Endothelial cell (in vitro differentiated cells): ENCODE measurements around the gene ASCL5. TPM values are rescaled to one million over a fixed set of nuclear protein-coding genes. Genes with fewer than 3 reads are reported as not detected.

Experiments
- DNase-seq: peaks from one replicate; pipeline ENCODE4 v3.0.0; 2021; ENCODE audit warnings: low spot score
- H3K27ac Mint-ChIP-seq: one replicate; pipeline ENCODE4 v1.8.0; 2021; ENCODE audit warnings: mixed read lengths, inconsistent platforms; ENCODE audit not compliant: unreplicated experiment
- H3K27me3 Mint-ChIP-seq: one replicate; pipeline ENCODE4 v1.8.0; 2021; ENCODE audit warnings: mild to moderate bottlenecking, moderate library complexity, mixed read lengths, inconsistent platforms; ENCODE audit not compliant: unreplicated experiment
- H3K36me3 Mint-ChIP-seq: one replicate; pipeline ENCODE4 v1.8.0; 2021; ENCODE audit warnings: mild to moderate bottlenecking, low read depth, mixed read lengths, inconsistent platforms; ENCODE audit not compliant: unreplicated experiment
- H3K4me1 Mint-ChIP-seq: one replicate; pipeline ENCODE4 v1.8.0; 2021; ENCODE audit warnings: mild to moderate bottlenecking, mixed read lengths, inconsistent platforms; ENCODE audit not compliant: unreplicated experiment
- H3K4me3 Mint-ChIP-seq: one replicate; pipeline ENCODE4 v1.8.0; 2021; ENCODE audit warnings: mild to moderate bottlenecking, mixed read lengths, inconsistent platforms; ENCODE audit not compliant: unreplicated experiment
- H3K9me3 Mint-ChIP-seq: one replicate; pipeline ENCODE4 v1.8.0; 2021; ENCODE audit warnings: mixed read lengths, inconsistent platforms; ENCODE audit not compliant: unreplicated experiment
- CTCF ChIP-seq: fragments of 200-600 bp; sonication (generic); IDR thresholded peaks from one replicate; pipeline ENCODE4 v1.5.0; 2021; ENCODE audit warnings: antibody characterized with exemption; ENCODE audit not compliant: unreplicated experiment
- total RNA-seq: library from RNA; stranded (reverse); fragmentation: NEBNext Ultra II Directional; extraction: Animal tissue kit (Norgen Biotek cat#: 25700); gene quantifications from one replicate; pipeline ENCODE4 v1.2.1, GENCODE V29; 2021; ENCODE audit not compliant: unreplicated experiment

ASCL5 gene
- total RNA-seq, 1 donor from 2014 or later: not detected

DNA sequence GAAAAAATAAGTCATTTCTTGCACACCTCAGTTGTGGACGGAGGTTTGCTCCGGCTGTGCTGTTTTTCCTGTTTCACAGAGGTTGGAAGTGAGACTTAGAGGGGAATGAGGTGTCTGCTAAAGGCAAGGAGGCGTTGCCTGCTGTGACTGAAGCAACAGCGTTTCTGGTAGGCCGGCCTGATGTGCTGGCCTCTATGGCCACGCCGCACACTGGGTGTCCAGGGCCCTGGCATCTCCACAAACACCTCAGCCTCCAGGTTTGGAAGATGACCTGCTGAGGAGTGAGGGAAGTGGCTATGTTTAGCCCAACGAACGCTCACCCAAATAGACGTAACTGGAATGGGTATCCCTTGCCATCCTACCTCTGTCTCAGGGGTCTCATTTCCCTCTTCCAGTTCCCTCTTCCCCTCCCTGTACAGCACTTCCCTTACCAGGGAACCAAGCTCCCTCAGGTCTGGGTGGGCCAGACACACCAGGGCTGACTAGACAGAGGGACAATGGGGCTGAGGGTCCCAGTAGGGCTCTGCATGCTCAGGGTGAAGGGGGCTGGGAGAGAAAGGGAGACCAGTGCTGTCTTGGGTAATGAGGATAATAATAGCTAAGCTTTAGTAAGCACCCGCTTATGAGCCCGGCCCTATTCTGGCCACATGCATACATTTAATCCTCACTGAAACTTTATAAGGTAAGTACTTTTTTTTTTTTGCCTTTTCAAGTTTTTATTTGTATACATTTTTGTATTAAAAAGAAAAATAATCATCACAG, 26.6 kb downstream of the ASCL5 start:
- TF ChIP-seq CTCF: no peak
- Mint-ChIP-seq H3K9me3 (no peaks in the 10 kb centered on the region), H3K4me1 (peaks cover 3% of the 10 kb centered on the region), H3K27me3 (peaks cover 7% of the 10 kb centered on the region), H3K27ac (no peak overlapping the region), H3K4me3 (no peak overlapping the region), H3K36me3 (peaks cover 10% of the 10 kb centered on the region)
- no peak for DNase-seq

DNA sequence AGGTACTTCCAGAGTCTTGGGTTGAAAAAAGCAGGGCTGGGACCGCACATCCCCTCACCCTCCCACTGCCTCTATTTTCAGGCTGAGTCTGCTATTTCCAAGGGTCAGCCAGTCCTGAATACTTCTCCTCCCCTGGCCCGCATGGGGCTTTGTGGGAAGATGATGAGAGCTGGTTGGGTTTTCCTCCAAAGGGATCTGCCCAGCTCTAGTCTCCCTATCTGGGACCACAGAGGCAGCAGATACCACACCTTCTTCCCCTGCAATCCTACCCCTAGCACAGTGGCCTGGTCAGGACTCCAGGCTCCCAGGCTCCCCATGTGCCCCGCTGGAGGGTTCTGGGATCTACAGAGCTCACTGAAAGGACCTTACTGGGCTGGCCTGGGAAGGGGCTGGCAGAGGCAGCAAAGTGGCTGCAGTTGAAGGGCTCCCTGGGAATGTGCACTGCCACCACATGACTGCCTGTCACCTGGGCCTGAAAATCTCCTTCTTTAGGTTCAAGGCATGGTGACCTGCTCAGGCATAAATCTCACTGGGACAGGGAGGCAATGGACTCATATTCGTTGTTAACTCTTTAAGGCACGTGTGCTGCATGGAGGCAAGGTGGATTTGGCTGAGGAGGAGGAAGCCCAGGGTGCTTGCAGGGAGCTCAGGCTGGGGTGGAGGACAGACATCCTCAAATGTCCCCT, 27.8 kb downstream of the ASCL5 start:
- Mint-ChIP-seq H3K27ac (no peak overlapping the region), H3K36me3 (peaks cover 10% of the 10 kb centered on the region), H3K4me3 (no peak overlapping the region), H3K27me3 (peaks cover 3% of the 10 kb centered on the region), H3K9me3 (no peaks in the 10 kb centered on the region), H3K4me1 (peaks cover 3% of the 10 kb centered on the region)
- no peak for DNase-seq
- no peak for TF ChIP-seq CTCF

DNA sequence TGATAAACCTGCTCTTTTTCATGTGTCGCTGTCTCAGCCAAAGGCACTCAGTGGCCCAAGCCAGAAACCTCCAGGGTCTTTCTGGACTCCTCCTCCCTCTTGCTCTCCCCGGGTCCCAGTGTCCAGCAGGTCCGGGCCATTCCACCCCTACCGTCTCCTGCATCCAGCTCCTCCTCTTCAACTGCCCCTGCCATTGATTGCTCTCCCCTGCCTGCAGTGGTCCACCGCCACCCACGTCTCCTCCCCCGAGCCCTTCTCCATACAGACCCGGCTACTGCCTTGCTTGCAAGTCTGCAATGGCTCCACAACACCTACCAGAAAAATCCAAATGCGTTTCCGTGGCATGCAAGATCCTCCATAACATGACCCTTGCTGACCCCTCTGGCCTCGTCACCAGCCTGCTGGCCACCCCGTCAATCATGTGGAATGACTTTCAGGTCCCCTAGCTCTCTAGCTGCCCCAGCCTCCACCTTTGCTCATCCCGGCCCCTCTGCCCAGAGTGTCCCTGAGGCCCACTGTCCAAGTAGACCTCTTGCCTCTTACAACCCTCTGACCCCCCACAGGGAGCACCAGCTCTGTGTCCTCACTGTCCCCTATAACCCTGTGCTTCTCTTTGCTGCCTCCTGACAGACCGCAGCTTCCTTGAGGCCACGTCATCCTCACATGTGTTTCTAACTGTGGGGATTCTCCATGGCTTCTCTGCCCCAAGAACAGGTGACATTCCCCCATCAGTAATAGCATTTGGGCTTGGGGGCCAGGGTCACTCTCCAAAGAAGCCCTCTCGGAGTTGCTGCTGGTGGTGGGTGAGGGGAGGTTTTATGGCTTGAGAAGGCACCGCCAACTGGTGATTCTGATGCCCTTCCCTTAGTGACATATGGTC, 29.8 kb downstream of the ASCL5 start:
- Mint-ChIP-seq H3K4me1 (peaks cover 3% of the 10 kb centered on the region), H3K27me3 (peaks cover 1% of the 10 kb centered on the region), H3K36me3 (peaks cover 5% of the 10 kb centered on the region), H3K4me3 (no peak overlapping the region), H3K9me3 (no peaks in the 10 kb centered on the region), H3K27ac (no peak overlapping the region)
- DNase-seq: no peak
- no peak for TF ChIP-seq CTCF

GRCh38 chr1:201096041-201096461, 30.9 kb downstream of the ASCL5 start:
- peaks cover 4% of the 10 kb centered on the region for H3K27me3 Mint-ChIP-seq
- no peaks in the 10 kb centered on the region for H3K9me3 Mint-ChIP-seq
- no peak overlapping the region for H3K4me3 Mint-ChIP-seq
- no peak for TF ChIP-seq CTCF
- H3K4me1 Mint-ChIP-seq: peaks cover 3% of the 10 kb centered on the region
- DNase-seq: no peak
- no peak overlapping the region for H3K27ac Mint-ChIP-seq
- H3K36me3 Mint-ChIP-seq: peaks cover 5% of the 10 kb centered on the region
